Measurements from ENCODE around the gene EYA2.

DNA sequence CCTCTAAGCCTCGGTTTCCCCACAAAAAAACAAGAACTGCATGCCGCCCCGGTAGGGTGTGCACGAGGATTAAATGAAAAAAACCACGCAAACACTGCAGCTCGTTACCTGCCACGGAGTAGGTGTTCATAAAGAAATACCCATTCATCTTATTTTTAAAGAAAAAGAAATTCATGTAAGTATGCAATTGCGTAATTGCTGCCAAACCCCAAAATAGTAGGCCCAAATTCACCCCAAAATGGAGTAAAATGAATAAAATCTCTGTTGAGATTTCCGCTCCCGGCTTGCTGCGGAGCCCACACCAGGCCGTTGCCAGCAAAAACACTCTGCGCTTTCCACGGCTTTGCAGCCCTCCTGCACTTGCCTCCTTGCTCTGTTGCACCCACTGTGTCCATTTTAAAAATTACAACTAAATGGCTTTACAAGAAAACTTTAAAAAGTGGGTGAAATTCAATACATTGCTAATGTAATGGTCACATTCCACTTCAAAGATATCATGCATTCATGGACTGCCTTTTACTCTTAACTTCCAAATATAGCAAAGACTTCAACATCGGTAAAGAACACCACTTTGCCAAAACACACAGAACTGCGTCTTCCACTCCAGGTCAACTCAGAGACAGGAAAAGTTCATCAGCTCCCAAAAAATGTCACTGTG is 336.9 kb downstream of the EYA2 start:
- TF ChIP-seq, protein P1, sequence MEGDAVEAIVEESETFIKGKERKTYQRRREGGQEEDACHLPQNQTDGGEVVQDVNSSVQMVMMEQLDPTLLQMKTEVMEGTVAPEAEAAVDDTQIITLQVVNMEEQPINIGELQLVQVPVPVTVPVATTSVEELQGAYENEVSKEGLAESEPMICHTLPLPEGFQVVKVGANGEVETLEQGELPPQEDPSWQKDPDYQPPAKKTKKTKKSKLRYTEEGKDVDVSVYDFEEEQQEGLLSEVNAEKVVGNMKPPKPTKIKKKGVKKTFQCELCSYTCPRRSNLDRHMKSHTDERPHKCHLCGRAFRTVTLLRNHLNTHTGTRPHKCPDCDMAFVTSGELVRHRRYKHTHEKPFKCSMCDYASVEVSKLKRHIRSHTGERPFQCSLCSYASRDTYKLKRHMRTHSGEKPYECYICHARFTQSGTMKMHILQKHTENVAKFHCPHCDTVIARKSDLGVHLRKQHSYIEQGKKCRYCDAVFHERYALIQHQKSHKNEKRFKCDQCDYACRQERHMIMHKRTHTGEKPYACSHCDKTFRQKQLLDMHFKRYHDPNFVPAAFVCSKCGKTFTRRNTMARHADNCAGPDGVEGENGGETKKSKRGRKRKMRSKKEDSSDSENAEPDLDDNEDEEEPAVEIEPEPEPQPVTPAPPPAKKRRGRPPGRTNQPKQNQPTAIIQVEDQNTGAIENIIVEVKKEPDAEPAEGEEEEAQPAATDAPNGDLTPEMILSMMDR (conservative IDR thresholded peaks at IDR 0.05; ENCODE audit: low read length): no peak
- TF ChIP-seq EZH2phosphoT487 (IDR thresholded peaks at IDR 0.05; ENCODE audit: borderline replicate concordance): no peak

Data from Loucy (cell line).